ENCODE results near the gene ABHD17A. TPM values are rescaled to one million over a fixed set of nuclear protein-coding genes. Genes with fewer than 3 reads are reported as not detected.

ABHD17A gene
- 58.1 TPM for total RNA-seq

GRCh38 chr19:1885398-1886119, at the start of gene ABHD17A:
Gene ABHD17A (minus strand): TSS chr19:1885496. CDS start chr19:1881566, 3,930 bp downstream.
- DNase-seq (ENCODE audit: low spot score), result peak; percentile 95

- DNase-seq (ENCODE audit: low spot score), result no peak
These were observed 48.6 kb upstream of the ABHD17A start for GRCh38 chr19:1933942-1934341.

DNA sequence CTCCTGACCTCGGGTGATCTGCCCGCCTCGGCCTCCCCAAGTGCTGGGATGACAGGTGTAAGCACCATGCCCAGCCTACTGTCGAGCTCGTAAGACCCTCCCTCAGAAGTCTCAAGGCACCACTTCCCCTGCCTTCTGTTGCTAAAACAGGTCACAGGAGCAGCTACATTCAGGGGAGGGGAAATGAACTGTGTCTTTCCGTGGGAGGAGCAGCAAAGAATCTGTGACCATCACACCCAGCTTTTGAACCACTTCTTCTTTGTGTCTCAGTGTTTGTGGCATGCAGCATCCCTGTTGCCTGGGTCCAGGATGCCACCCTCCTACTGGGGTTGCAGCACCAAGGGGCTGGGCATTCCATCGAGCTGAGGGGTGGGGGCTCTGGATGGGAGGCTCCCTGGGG, 47.9 kb upstream of the ABHD17A start:
- DNase-seq (ENCODE audit: low spot score), result no peak

GRCh38 chr19:1932395-1932794, 47.1 kb upstream of the ABHD17A start:
- no peak for DNase-seq (ENCODE audit: low spot score)

DNA sequence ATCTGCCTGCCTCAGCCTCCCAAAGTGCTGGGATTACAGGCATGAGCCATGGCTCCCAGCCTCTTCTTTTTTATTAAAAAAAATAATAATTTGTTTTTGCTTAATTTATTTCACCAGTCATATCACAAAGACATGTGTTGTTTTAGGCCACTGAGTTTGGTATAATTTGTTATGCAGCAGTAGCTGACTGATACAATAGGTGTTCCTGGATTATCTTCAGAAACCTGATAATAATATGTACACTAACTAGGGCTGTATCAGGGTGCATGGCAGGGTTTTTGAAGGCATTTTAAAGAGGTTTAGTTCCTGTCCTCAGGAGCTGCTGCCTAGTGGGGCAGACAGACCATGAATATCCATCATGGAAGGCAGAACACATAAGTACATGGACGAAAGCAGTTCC, 46.1 kb upstream of the ABHD17A start:
- no peak for DNase-seq (ENCODE audit: low spot score)

DNA sequence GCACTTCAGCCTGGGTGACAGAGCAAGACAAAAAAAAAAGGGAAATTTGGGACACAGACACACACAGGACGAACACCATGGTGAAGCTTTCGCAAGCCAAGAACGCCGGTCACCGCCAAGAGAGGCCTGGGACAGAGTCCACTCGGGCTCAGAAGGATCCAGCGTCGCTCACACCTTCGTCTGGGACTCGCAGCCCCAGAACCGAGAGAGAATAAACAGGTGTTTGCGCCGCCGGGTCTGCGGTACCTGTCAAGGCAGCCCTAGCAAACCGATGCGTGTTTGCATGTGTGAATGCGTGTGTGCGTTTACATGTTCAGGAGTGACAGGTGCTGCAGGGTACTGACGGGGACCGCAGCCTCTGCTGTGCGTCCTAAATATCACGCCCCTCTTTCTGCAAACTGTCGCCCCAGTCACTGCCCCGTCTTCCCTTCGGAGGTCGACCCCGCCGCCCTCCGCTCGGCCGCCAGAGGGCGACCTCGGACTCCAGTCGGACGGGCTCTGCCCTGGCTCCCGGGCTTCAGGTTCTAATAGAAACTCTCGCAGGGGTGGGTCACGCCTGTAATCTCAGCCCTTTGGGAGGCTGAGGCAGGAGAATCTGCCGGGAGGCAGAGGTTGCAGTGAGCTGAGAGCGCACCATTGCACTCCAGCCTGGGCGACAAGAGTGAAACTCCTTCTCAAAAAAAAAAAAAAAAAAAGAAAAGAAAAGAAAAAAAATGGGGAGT, 43.9 kb upstream of the ABHD17A start:
- DNase-seq (ENCODE audit: low spot score), result no peak

DNA sequence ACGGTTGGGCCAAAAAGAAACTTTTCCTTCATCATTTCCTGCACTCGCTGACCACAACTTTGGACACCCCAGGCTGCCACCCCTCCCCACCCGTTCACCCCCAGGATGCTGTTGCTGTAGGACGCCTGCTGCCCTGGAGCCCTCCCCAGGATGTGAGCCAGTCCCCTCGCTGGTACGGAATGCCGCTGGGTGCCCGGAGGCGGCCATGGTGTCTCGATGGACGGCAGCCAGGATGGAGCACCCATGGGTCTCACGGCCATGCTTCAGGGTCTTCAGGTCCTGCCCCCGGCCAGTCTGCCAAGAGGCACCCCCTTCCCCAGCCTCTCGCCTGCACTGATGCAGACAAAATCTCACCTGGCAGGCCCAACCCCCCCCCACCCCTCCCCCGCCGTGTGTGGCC, 40.2 kb upstream of the ABHD17A start:
- no peak for DNase-seq (ENCODE audit: low spot score)

DNA sequence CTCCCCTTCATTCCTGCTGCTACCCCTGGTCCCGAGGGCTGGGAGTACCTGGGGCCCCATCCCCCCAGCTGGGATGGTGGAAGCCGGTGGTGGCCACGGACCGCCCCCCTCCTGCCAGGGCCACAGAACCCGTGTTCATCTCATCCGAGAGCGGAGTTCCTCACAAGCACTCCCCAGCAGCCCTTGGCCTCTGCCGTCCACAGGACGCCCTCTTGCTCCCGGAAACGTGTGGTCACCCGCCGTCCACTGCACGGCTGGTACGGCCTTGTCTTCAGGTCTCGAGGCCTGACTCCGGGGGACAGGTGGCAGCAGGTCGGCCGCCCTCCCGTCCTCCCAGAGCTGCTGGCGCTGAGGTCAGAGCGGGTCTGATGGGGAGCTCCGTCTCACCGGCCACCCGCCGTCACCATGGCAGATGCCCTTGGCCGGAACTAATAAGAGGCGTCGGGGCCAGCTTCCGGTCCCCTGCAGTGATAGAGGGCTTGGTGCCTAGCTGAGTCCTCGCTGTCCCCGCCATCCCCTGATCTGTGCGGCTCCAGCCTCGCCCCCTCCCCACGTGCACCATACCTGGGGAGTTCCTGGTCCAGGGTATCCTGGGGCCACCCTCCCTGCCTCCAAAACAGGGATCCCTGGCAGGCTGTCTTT, 39.1 kb upstream of the ABHD17A start:
- no peak for DNase-seq (ENCODE audit: low spot score)

DNA sequence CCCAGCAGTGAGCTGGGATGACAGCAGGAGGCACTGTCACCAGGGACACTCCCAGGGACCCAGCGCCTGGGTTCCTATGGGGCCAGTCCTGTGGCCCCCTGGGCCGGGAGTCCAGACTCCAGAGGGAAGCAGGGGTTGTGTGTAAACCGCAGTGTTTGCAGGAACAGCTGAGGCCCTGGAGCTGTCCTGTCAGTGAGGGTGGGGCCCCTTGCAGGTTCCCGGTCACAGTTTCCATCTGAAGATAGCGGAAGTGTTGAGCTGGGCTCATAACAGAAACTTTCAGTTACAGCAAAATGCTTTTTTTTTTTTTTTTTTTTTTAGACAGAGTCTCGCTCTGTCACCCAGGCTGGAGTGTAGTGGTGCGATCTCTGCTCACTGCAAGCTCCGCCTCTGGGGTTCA, 38.0 kb upstream of the ABHD17A start:
- no peak for DNase-seq (ENCODE audit: low spot score)

GRCh38 chr19:1922803-1923202, 37.5 kb upstream of the ABHD17A start:
- DNase-seq (ENCODE audit: low spot score), result no peak

- DNase-seq (ENCODE audit: low spot score), result no peak
These were observed 36.5 kb upstream of the ABHD17A start for GRCh38 chr19:1921825-1922224.

GRCh38 chr19:1921326-1921725, 36.0 kb upstream of the ABHD17A start:
- no peak for DNase-seq (ENCODE audit: low spot score)

DNA sequence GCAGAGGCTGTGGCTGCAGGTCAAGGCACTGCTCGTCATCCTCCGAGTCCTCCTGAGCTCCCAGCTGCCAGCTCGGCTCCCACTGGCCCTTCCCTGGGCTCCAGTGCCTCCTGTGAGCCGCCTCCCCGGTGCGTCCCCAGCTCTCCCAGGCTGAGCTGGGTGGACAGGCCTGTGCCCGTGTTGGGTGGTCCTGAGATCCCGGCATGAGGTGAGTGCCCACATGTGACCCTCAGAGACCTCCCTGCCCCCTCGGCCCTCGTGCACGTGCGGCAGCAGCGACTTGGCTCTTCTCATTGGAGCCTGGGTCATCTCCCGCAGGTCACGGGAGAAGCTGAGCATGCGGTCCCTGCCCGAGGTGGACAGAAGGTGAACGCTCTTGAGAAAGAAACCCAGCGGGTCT, 35.3 kb upstream of the ABHD17A start:
- no peak for DNase-seq (ENCODE audit: low spot score)

DNA sequence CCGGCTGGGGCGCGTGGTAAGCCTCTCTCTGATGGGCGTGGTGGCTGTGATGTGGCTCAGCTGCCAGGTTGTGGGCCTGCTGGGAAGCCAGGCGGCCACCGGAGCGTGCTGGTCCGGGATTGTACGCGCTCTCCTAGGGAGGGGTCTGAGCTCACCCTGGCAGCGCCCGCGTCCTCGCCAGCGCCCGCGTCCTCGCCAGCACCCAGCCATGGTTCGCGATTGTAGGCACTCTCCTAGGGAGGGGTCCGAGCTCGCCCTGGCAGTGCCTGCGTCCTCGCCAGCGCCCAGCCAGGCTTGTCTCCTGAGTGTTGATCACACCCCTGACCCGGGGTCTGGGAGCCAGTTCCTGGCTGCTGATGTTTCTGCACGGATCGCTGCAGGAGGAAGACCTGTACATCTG, 33.7 kb upstream of the ABHD17A start:
- DNase-seq (ENCODE audit: low spot score), result no peak

DNA sequence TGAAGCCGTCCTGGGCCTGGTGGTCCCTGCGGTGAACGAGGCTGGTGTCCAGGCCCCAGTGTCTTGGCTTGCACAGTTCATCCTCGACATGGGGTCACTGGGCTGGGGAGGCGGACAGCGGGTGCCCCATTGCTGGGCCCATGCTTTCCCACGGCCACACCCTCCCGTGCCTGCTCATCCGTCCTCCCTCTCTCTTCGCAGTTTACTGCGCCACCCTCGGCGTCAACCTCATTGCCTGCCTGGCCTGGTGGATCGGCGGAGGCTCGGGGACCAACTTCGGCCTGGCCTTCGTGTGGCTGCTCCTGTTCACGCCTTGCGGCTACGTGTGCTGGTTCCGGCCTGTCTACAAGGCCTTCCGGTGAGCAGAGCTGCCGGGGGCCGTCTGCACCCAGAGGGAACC, 32.6 kb upstream of the ABHD17A start:
- DNase-seq (ENCODE audit: low spot score), result no peak

DNA sequence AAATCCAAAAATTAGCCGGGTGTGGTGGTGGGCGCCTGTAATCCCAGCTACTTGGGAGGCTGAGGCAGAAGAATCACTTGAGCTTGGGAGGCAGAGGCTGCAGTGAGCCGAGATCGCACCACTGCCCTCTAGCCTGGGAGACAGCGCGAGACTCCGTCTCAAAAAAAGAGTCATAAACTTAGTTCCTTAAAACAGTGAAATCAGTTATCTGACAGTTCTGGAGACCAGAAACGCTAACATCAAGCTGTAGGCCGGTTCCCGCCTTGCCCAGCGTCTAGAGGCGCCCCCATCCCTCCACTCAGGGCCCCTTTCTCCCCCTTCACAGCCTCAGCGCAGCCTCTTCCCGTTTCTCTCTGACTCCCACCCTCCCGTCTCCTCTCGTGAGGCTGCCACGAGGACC, 31.9 kb upstream of the ABHD17A start:
- no peak for DNase-seq (ENCODE audit: low spot score)

DNA sequence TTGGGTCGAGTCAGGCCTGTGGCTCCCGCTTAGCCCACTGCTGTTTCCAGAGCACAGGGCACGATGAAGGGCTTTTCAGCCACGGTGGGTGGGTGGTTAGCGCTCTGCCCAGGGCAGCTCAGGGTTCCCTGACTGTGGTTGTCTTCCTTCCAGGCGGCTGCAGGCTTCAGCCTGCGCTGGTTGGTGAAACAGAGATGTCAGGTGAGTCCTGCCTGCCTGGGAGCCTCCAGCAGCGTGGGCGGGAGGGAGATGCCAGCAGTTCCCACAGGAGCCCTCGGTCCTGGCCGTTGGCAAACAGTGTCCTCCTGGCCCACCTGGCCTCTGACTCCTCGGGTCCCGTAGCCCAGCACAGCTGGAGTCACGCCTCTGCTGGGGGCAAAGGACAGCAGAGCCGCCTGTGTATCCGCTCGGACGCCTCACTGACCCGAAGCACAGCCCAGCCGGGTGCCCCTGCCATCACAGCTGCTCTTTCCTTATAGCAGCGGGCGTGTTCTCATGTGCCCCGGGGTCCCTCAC, 29.6 kb upstream of the ABHD17A start:
- no peak for DNase-seq (ENCODE audit: low spot score)

DNA sequence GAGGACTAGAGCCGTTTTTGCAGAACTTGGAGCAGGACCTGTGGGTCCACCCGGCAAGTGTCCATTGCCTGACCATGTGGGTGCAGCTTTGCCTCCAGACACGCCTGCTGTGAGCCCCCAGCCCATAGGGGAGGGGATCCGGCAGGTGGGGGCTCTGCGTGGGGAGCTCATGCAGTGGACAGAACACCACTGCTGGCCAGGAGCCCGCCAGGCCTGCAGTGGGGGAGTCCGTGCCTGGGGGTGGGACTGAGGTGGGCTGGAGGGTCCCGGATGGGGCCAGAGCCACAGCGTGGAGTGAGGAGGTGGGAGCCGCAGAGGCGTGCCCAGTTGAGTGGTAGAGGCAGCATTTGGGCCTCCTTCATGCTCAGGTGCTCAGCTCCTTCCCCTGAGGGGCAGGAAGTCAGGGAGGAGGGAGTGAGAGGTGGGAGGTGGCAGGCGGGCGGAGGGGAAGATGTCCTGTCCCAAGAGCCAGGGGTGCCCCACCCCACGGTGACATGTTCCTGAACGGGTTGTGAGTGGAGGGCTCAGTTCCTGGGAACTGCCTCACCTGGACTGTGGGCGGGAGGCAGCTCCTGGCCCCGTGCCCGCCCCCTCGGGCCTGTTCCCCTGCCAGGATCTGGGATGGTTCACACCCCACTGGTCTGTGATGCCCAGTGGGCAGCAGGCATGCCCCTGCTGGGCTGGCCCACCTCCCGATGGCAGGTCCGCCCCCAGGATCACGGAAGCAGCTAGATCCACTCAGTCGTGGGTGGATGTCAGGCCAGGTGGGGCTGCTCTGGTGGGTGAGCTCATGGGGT, 28.7 kb upstream of the ABHD17A start:
- no peak for DNase-seq (ENCODE audit: low spot score)

GRCh38 chr19:1912760-1913505, 27.6 kb upstream of the ABHD17A start:
- DNase-seq (ENCODE audit: low spot score), result no peak

DNA sequence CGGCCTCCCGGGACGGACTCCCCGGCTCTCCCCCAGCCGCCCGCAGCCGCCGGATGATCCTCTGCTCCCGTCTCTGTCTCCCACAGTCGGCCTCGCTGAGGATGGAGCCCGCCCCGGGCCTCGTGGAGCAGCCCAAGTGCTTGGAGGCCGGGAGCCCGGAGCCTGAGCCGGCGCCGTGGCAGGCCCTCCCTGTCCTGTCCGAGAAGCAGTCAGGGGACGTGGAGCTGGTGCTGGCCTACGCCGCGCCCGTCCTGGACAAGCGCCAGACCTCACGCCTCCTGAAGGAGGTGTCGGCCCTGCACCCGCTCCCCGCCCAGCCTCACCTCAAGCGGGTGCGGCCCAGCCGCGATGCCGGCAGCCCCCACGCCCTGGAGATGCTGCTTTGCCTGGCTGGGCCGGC, 26.7 kb upstream of the ABHD17A start:
- DNase-seq (ENCODE audit: low spot score), result no peak

DNA sequence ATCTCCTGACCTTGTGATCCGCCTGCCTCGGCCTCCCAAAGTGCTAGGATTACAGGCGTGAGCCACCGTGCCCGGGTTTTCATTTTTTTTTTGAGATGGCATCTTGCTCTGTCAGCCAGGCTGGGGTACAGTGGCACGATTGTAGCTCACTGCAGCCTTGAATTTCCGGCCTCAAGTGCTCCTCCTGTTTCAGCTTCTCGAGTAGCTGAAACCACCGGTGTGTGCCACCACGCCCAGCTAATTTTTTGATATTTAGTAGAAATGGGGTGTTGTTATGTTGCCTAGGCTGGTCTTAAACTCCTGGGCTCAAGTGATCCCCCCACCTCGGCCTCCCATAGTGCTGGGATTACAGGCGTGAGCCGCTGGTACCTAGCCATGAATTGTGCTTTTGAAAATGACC, 25.8 kb upstream of the ABHD17A start:
- DNase-seq (ENCODE audit: low spot score), result no peak
